Measurements from ENCODE around the gene ANGEL2.

ANGEL2 gene

DNA sequence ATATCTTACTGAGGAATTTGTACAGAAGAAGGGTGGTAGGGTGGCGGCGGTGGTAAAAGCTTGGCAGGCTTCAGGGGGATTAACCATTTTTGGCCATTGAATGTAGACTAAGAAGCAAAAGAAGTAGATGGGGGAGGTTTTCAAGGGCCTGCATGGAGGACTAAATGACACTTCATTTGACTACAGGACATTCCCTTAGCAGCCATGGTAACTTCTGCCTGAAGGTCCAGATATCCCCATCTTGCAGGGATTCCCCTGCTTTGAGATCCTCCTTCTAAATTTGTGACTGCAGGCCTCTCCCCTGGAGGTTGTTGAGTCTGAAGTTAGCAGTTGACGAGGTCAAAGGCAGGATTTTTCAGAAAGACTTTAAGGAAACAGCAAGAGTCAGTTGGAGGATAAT lies 60.6 kb downstream of the ANGEL2 start:
- Histone ChIP-seq H3K4me2 (ENCODE audit: low read depth, low read length, poor library complexity, severe bottlenecking) (no peak overlapping the region), H3K27ac (ENCODE audit: low read depth, low read length) (no peak overlapping the region)

DNA sequence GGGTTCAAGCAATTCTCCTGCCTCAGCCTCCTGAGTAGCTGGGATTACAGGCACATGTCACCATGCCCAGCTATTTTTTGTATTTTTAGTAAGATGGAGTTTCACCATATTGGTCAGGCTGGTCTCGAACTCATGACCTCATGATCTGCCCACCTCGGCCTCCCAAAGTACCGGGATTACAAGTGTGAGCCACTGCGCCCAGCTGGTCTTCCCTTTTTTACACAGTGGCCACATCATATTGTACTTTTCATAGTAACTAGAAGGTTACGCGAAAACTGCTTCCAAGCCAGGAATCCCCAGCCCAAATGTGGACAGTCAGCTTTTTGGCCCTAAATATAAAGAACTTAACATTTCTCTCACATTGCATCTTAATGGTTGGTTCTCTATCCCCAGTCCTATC lies 61.2 kb downstream of the ANGEL2 start:
- H2AFZ ChIP-seq (ENCODE audit: low read depth, low read length, severe bottlenecking): no peak overlapping the region
- no peaks in the 10 kb centered on the region for H3K79me2 ChIP-seq (ENCODE audit: insufficient read depth, low read length)
- no peaks in the 10 kb centered on the region for H3K36me3 ChIP-seq (ENCODE audit: low read length)
- H3F3A ChIP-seq (ENCODE audit: insufficient read depth): no peaks in the 10 kb centered on the region
- H3K9ac ChIP-seq (ENCODE audit: low read length): no peak overlapping the region
- no peaks in the 10 kb centered on the region for H3K9me3 ChIP-seq (ENCODE audit: insufficient read depth, low read length)
- H3K4me2 ChIP-seq (ENCODE audit: low read depth, low read length, poor library complexity, severe bottlenecking): no peak overlapping the region
- H3K27ac ChIP-seq (ENCODE audit: low read depth, low read length): no peak overlapping the region
- H3K9me2 ChIP-seq (replicated peaks; ENCODE audit: insufficient read depth, low read length): no peaks in the 10 kb centered on the region
- no peaks in the 10 kb centered on the region for H4K20me1 ChIP-seq (ENCODE audit: low read depth, low read length)
- H3K4me3 ChIP-seq (ENCODE audit: insufficient read depth, low read length, poor library complexity, severe bottlenecking): no peak overlapping the region
- H3K27me3 ChIP-seq (ENCODE audit: low read length): no peaks in the 10 kb centered on the region
- TF ChIP-seq, protein P1, sequence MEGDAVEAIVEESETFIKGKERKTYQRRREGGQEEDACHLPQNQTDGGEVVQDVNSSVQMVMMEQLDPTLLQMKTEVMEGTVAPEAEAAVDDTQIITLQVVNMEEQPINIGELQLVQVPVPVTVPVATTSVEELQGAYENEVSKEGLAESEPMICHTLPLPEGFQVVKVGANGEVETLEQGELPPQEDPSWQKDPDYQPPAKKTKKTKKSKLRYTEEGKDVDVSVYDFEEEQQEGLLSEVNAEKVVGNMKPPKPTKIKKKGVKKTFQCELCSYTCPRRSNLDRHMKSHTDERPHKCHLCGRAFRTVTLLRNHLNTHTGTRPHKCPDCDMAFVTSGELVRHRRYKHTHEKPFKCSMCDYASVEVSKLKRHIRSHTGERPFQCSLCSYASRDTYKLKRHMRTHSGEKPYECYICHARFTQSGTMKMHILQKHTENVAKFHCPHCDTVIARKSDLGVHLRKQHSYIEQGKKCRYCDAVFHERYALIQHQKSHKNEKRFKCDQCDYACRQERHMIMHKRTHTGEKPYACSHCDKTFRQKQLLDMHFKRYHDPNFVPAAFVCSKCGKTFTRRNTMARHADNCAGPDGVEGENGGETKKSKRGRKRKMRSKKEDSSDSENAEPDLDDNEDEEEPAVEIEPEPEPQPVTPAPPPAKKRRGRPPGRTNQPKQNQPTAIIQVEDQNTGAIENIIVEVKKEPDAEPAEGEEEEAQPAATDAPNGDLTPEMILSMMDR (IDR thresholded peaks at IDR 0.05; ENCODE audit: insufficient read depth, low read length, poor library complexity, severe bottlenecking): no peak
- no peak for TF ChIP-seq EZH2phosphoT487 (conservative IDR thresholded peaks at IDR 0.05; ENCODE audit: low read length)

More for the DNA sequence above, 60.6 kb downstream of the ANGEL2 start:
- Histone ChIP-seq H3K79me2 (ENCODE audit: insufficient read depth, low read length) (no peaks in the 10 kb centered on the region), H3F3A (ENCODE audit: insufficient read depth) (no peaks in the 10 kb centered on the region), H3K9ac (ENCODE audit: low read length) (no peak overlapping the region), H2AFZ (ENCODE audit: low read depth, low read length, severe bottlenecking) (no peak overlapping the region), H3K9me2 (replicated peaks; ENCODE audit: insufficient read depth, low read length) (no peaks in the 10 kb centered on the region), H3K4me3 (ENCODE audit: insufficient read depth, low read length, poor library complexity, severe bottlenecking) (no peak overlapping the region), H3K27me3 (ENCODE audit: low read length) (no peaks in the 10 kb centered on the region), H4K20me1 (ENCODE audit: low read depth, low read length) (no peaks in the 10 kb centered on the region), H3K36me3 (ENCODE audit: low read length) (no peaks in the 10 kb centered on the region), H3K9me3 (ENCODE audit: insufficient read depth, low read length) (no peaks in the 10 kb centered on the region)
- no peak for TF ChIP-seq EZH2phosphoT487 (conservative IDR thresholded peaks at IDR 0.05; ENCODE audit: low read length)
- TF ChIP-seq, protein P1 (IDR thresholded peaks at IDR 0.05; ENCODE audit: insufficient read depth, low read length, poor library complexity, severe bottlenecking): no peak

- Histone ChIP-seq H3K79me2 (ENCODE audit: insufficient read depth, low read length) (no peaks in the 10 kb centered on the region), H3K9me2 (replicated peaks; ENCODE audit: insufficient read depth, low read length) (no peaks in the 10 kb centered on the region), H3K27me3 (ENCODE audit: low read length) (no peaks in the 10 kb centered on the region), H4K20me1 (ENCODE audit: low read depth, low read length) (no peaks in the 10 kb centered on the region), H3F3A (ENCODE audit: insufficient read depth) (no peaks in the 10 kb centered on the region), H3K4me3 (ENCODE audit: insufficient read depth, low read length, poor library complexity, severe bottlenecking) (no peak overlapping the region), H3K9me3 (ENCODE audit: insufficient read depth, low read length) (no peaks in the 10 kb centered on the region), H3K4me2 (ENCODE audit: low read depth, low read length, poor library complexity, severe bottlenecking) (no peak overlapping the region), H3K27ac (ENCODE audit: low read depth, low read length) (no peak overlapping the region), H2AFZ (ENCODE audit: low read depth, low read length, severe bottlenecking) (no peak overlapping the region), H3K36me3 (ENCODE audit: low read length) (no peaks in the 10 kb centered on the region), H3K9ac (ENCODE audit: low read length) (no peak overlapping the region)
- no peak for TF ChIP-seq EZH2phosphoT487 (conservative IDR thresholded peaks at IDR 0.05; ENCODE audit: low read length)
- TF ChIP-seq, protein P1 (IDR thresholded peaks at IDR 0.05; ENCODE audit: insufficient read depth, low read length, poor library complexity, severe bottlenecking): no peak
These were observed 62.3 kb downstream of the ANGEL2 start for GRCh38 chr1:212953321-212953720.

DNA sequence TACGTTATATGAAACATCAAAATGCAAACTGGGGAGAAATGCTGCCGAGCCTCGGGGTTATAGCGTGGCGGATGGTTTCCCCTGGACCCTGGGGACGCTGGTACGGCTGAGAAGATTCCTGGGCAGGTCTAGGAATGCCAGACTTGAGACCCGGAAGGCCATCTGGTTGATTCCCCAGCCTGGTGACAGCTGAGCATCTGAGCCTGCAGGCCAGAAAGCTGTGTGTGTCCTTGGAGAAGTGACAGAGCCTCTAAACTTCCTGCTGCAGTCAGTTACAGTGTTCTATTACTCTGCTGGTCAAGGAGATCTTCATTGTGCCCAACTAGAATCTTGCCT lies 63.1 kb downstream of the ANGEL2 start:
- no peaks in the 10 kb centered on the region for H4K20me1 ChIP-seq (ENCODE audit: low read depth, low read length)
- H3K4me3 ChIP-seq (ENCODE audit: insufficient read depth, low read length, poor library complexity, severe bottlenecking): no peak overlapping the region
- no peak overlapping the region for H2AFZ ChIP-seq (ENCODE audit: low read depth, low read length, severe bottlenecking)
- H3K27me3 ChIP-seq (ENCODE audit: low read length): no peaks in the 10 kb centered on the region
- TF ChIP-seq, protein P1 (IDR thresholded peaks at IDR 0.05; ENCODE audit: insufficient read depth, low read length, poor library complexity, severe bottlenecking): no peak
- no peak overlapping the region for H3K9ac ChIP-seq (ENCODE audit: low read length)
- H3K9me2 ChIP-seq (replicated peaks; ENCODE audit: insufficient read depth, low read length): no peaks in the 10 kb centered on the region
- H3F3A ChIP-seq (ENCODE audit: insufficient read depth): no peaks in the 10 kb centered on the region
- H3K9me3 ChIP-seq (ENCODE audit: insufficient read depth, low read length): no peaks in the 10 kb centered on the region
- H3K79me2 ChIP-seq (ENCODE audit: insufficient read depth, low read length): no peaks in the 10 kb centered on the region
- no peak overlapping the region for H3K4me2 ChIP-seq (ENCODE audit: low read depth, low read length, poor library complexity, severe bottlenecking)
- H3K36me3 ChIP-seq (ENCODE audit: low read length): no peaks in the 10 kb centered on the region
- no peak overlapping the region for H3K27ac ChIP-seq (ENCODE audit: low read depth, low read length)
